Cortex of kidney (tissue), 1 donor: ENCODE data around the gene CCDC154.

Experiments
- DNase-seq: peaks from one replicate; lab custom pipeline; 2025; lab: John Stamatoyannopoulos, UW

Gene CCDC154

DNA sequence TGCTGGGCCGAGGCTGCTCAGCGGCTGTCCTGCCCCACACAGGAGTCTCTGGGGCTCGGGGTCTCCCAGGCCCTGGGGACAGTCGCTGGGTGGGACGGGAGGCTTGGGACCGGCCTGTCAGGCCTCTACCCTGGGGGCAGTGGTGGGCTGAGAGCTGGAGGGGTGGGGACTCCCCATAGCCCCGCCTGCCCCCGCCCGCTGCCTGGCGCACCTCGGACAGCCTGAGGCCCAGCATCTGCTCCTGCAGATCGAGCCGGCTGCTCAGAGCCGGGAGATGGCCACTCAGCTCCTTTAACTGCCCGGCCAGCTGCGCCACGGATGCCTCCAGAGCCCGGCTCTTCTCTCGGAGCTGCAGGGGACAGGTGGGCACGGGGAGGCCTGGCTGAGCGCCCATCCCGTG is 6.8 kb downstream of the CCDC154 start:
- DNase-seq: no peak

DNA sequence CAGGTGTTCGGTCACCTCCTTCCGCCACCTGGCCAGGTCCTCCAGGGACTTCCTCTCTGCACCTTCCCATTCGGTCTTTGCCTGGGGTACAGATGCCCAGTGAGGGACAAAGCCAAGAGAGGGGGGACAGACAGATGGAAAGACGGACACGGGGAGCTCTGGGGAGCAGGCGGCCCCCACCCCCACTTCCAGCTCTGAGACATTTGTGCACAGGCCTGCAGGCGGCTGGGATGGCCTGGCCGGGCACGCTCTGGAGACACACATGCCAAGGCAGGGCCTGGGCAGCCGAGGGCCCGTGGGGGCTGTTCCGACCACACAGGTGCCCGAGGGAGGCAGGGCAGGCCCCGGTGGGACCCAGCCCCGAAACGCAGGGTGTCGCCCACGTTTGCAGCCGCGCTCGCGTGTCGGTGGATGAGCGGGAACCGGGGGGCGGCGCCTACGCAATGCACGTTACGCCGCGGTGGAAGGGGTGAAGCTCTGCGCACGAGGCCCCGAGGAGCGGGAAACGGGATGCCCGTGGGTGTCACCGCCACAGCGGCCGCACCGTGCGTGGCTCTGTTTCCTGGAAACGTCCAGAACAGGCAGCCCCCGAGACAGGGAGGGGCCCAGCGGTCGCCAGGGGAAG is 7.5 kb downstream of the CCDC154 start:
- no peak for DNase-seq

DNA sequence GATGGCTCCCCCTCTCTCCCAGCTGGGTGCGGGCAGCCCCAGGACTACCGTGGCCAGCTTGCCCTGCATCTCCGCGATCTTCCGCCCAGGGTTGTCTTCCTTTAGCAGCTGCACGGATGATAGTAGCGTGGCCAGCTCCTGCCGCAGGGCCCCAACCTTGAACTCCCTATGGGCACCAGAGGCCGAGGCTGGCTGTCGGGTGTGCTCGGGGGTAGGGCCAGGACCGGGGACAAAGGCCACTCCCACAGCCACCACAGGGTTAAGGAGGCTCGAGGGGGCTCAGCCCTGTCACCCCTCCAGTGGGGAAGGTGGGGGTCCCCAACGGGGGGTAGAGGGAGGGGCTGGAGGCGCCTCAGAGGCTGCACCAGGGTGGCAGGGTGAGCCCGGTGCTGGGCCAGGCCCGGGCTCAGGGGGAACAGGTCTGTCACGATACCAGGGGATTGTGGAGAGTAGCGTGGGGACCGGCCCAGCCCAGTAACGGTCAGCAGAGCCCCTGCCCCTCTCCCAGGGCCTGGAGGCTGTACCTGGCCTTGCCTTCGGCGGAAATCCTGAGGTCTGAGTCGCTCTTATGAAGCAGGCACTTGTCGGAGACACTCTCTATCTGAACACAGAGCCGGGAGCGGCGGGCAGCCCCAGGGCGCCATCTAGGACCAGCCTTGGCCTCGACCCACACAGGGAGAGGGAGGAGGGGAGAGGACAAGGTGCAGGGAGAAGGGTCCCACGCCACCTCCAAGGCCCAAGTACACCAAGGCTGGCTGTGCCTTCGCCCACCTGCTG is 8.2 kb downstream of the CCDC154 start:
- no peak for DNase-seq

DNA sequence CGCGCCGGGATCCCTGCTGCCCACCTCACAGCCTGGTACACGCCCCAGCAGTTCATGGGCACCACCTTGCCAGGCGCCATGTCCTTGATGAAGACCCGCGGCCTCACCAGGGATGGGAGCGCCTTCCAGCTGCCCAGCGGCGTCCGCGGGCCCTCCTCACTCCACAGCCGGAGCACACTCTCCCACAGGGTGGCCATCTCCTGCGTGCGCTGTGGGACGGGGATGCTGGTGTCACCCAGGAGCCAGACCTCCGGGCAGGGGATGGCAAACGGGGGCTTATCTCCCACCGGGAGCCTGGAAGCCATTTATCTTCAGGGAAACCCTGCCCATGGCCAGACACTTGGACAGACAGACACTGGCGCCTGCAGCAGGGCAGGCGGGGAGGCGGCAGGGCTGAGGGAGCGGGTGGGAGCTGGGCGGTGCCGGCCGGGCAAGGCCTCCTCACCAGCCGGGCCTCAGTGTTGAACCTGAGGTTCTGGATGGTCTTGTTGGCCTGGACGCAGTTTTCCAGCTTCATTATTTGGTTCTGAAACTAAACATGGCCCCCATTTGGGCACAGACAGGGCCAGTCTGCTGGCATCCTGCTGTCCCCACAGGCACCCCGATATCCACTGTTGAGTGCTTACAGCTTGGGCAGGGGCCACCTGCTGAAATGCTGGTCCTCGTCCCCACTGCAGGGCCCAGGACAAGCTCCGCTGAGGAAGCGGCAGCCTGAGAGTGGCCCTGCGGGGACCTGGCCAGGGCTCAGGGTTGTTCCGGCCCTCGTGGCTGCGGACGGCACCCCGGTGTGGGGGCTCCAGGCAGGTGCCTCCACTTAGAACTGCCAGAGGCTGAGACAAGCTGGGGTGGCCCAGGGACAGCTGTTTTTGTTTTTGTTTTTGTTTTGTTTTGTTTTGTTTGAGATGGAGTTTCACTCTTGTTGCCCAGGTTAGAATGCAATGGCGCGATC is 9.4 kb downstream of the CCDC154 start:
- DNase-seq: no peak

DNA sequence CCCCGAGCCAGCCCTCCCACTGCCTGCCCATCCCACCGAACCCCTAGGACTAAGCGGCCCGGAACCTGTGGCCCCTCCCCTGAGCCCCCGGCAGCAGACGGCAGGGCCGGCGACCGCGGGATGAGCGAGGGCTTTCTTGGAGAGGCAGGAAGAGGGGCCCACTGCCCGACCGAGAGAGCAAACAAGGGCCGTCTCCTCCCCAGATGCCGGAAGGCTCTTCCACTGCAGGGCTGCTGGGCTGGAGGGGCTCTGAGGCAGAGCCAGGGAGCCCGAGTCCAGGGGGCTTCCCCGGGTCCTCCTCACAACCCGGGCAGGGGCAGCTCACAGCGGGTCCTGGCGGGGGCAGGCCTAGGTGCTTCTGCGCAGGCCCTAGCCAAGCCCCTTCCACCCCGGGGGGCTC is 10.6 kb downstream of the CCDC154 start:
- no peak for DNase-seq

DNA sequence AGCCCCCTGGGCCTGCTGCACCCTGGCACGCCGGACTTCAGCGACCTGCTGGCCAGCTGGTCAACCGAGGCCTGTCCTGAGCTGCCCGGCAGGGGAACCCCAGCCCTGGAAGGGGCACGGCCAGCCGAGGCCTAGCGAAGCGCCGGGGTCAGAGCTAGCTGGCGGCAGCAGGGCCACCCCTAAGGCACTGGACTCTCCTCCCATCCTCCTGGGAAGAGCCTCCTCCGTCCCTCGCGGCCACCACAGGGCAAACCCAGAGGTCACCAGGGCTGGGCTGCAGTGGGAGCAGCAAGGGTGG is 11.1 kb downstream of the CCDC154 start:
- no peak for DNase-seq

DNA sequence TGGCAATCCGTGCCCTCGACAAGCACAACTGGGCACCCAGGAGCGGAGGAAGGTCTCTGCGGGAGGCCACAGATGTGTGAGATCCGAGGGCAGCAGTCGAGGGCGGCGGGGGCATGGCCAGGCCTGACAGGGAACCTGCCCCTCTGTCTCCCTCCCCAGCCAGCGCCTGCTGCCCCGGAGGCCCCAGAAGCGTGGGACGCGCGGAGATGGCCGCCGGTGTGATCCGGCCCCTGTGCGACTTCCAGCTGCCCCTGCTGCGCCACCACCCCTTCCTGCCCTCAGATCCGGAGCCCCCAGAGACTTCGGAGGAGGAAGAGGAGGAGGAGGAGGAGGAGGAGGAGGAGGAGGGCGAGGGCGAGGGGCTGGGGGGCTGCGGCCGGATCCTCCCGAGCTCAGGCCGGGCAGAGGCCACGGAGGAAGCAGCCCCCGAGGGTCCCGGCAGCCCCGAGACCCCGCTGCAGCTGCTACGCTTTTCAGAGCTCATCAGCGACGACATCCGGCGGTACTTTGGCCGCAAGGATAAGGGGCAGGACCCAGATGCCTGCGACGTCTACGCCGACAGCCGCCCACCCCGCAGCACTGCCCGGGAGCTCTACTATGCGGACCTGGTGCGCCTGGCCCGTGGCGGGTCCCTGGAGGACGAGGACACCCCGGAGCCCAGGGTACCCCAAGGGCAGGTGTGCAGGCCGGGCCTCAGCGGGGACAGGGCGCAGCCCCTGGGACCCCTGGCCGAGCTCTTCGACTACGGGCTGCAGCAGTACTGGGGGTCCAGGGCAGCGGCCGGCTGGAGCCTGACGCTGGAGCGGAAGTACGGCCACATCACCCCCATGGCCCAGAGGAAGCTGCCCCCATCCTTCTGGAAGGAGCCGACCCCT is 11.7 kb downstream of the CCDC154 start:
- DNase-seq: no peak

DNA sequence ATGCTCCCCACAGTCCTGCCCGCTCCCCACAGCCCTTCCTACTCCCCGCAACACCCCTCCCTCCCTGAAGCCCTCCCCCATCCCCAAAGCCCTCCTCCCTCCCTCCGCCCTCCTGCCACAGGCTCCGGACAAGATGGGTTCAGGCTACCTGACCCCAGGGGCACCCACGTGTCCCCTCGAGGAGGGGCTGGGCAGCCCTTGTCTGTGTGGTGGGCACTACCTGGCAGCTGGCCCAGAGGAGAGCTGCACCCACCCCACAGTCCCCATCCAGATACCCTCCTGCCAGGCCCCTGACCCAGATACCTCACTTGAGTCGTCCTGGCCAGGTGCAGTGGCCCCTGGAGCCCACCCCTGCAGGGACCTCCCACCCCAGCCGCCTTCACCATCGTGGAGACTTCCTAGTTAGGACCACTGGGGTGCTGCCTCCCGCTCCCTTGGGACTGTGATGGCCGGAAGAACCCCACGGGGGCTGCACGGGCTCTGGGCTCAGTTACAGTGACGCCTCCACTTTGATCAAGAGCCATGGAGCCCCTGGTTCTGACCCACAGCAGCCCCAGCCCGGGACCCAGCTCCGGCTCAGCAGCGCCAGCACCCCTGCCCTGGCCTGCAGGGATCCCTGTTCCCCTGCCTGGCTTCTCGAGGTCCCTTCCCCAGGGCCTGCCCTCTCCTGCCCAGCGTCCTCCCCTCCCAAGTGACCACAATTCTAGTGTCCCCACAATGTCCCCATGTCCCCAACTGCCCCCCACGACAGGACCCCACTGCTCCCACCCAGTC is 12.7 kb downstream of the CCDC154 start:
- no peak for DNase-seq

DNA sequence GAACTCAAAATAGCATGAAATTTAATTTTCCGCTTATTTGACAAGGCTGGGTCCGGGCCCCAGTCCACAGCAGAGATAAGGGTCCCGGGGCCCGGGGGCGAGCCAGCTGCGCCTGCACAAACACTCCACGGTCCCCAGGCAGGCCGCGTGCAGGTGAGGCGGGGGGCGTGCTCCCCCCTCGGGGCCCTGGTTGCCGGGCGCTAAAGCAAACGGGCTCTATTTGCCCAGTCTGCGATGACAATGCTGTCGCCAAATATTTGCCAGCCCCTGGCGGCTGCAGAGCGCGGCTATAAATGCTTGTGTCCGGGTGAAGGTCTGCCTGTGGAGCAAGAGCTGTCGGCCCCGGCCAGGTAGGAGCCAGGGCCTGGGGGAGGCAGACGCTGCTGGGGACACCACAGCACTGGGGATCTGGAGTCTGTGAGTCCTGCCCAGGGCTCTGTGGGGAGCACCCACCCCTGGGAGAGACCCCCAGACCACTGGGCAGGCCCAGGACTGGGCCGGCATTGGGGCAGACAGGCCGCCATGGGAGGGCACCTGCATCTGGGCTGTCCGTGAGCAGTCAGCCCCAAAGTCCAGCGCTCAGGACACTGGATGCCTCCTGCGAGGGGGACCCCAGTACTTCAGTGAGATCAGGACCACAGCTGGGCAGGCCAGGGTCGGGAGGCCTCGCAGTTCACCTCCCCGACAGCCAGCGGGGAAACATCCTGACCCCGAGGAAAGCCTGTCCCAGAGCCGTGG is 13.4 kb downstream of the CCDC154 start, which contains the start of gene PERCC1:
Gene PERCC1, plus strand, starts transcription at position 320 of the 738 bp plus-strand sequence. CDS start 1,516 bp downstream, outside the sequence.
- no peak for DNase-seq

DNA sequence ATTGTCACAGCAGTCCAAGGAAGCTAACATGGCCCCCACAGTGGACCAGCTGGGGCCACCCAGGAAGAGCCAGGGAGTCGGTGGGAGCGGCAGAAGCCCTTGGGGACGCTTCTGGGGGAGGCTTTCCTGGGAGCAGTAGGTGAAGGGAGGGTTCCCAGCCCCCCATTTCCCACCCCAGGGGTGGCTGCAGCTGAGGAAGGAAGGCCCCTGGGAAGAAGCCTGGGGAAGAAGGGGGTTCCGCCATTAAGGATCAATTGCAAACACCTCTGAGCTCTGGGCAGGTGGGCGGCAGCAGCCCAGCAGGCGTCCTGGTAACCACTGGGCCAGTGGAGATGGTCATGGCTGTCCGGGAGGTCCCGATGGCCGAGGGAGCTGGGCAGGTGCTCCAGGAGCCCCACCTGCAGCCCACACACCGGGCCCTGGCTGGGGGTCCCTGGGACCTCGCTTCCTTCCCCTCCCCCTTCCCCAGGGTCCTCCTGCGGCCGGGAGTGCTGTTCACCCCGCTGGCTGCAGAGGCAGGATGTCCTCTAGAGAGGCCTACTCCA is 14.1 kb downstream of the CCDC154 start:
- DNase-seq: no peak

DNA sequence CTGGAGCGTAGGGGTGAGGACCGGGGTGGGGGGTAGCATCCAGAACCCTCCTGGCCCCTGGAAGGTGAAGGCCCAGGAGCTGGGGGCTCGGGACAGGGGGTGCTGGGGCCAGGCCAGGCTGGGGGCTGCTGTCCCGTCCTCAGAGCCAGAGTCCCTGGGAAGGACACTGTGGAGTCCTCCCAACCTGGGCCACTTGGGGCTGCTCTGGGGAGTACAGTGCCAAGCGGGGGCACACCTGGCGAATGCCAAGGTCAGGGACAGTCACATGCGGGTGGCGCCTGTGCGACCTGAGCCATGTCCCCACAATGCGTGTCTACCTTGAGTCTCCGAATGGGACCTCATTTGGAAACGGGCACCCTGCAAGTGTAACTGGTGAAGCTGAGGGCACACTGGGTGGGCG is 14.7 kb downstream of the CCDC154 start:
- DNase-seq: no peak

DNA sequence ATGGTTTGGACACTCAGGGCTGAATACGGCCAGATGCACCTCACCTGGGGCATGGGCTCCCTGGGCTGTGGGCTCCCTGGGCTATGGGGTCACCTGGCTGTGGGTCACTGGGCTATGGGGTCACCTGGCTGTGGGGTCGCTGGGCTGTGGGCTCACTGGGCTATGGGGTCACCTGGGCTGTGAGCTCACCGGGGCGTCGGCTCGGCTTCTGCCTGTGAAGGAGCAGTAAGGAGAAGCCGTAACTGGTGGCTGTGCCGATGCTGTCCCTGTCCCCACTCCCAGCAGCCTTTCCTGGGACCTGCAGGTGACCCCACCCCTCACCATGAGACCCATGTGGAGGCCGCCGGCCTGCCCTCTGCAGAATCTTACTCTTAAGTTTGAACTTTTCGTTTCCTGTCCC is 15.3 kb downstream of the CCDC154 start:
- no peak for DNase-seq

DNA sequence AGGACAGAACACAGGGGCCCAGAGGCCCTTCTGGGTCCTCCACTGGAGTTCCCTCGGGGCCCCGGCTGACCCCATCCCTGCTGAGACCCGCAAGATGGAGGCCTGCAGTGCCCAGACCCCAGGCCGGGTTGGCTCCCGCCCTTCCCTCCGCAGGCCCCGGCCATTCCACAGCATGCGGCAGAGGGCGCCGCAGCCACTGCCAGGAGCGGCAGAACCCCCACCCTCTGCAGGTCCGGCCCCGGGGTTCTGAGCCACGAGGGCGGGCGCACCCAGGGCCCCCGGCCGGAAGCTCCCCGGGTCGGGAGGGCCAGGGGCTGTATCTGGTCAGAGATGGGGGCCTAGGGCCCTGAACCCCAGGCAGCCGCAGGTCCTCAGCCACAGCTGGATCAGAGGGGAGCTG is 15.8 kb downstream of the CCDC154 start:
- DNase-seq: no peak

DNA sequence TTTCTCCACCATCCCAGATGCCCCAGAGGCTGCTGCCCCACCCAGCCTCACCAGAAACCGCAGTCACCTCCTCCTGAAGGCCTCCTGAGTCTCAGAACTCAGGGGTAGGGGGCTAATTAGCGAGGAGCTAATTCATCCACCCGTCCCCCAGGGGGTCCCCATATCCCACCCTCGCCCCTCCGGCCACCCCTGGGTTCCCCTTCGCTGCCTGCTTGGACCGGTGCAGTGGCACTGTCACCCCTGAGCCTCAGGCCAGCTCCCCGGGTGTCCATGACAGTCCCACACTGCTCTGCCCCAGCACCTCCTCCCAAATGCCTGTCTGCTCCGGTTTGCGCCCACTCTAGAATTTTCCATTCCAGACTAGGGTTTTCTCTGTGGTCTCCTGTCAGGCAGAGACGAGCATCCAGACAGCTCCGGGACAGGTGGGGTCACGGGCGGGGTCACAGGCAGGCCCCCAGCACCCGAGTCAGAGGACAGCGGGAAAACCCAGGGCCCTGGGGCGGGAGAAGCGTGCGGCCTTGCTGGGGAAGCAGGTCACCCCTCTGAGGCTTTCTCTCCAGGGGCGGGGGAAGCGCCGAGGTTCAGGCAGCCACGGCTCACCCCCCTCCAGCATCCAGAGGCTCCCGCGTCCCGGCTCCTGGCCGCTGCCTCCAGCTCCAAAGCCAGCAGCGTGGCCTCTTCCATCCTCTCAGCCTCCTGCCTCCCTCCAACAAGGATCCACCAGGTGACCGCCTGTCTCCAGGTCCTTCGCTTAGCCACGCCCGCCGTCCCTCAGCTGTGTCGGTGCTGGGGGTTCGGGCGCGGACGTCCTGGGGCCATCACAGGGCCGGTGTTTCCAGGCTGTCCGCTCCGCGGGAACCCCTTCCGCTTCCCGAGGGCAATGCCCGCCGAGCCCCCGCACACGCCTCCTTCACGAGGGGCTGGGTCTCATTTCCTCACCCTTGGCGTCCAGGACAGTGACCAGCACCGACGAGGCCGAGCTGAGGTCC is 16.6 kb downstream of the CCDC154 start:
- DNase-seq: no peak

DNA sequence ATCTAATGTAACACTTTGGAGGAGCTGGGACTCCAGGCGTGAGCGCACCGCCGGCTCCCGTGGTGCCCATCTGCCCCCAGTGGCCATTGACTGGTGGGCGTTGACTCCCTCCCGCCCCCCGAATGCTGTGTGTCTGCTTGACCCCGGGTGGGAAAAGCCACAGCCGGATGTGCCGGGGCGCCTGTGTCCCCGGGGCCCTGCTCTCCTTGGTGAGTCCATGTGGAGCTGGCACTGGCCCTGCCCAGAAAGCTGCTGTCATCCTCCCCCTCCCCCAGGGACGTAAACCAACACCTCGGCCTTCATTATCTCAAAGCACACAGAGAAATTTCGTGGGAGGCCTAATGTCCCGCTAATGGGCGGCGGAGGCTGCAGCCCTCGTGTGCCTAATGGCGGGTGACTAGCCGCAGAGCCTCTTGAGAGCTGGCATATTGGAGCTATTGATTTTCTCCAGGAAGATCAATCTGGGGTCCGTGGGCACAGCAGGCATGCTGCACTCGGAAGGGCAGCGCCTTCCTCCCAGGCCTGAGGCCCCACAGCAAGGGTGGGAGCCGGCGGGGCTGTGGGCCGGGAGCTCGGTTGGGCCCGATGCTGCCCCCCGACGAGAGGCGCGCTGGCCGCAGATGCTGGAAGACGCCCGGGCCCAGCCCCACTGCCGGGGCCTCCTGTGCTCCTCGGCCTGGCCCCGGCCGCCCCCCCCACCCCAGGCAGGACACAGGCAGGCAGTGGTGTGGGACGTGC is 17.5 kb downstream of the CCDC154 start:
- no peak for DNase-seq

DNA sequence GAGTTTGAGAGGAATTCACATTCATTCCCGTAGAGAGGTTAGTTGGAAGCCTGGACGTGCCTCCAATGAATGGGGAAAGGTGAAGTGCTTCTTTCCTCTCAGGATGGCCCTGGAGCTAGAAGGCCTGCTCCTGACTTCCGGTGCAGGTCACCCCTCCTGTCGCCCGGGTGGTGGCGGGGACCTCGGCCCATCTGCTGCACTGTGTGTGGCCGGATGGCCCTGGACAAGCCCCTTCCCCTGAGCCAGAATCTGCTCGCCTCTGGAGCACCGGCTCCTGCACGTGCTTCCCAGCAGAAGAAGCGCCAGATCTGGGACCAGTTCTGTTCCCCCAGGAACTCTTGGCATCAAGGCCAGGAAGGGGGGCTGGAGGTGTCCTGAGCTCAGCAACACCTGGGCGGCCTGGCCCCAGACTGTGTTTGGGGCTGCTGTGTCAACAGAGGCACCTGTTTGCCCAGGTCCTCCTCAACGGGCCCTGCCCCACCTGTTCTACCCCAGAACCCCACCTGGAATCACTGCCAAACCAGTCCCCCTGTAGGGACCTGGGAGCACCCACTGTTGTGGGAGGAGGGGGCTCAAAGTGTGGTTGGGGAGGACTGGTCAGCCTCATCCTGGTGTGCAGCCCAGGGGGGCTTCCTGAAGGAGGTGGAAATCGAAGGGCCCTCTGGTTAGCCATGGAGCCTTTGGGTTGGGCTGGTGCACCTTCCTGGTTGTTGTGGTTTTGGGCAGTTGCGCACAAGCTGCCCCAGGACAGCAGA is 18.6 kb downstream of the CCDC154 start:
- DNase-seq: no peak

DNA sequence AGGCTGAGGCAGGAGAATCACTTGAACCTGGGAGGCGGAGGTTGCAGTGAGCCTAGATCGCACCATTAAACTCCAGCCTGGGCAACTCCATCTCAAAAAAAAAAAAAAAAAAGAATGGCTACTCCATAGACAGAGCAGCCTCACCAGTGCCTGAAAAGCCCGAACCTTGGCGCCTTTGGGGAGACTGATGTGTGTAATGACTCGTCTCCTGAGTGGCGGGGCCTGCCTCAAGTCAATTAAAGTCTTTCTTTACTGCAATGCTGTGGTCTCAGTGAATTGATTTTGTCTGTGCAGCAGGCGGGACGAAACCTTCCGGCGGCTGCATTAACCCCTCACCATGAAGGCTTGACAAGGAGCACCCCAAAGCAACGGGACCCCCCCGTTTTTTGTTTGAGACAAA is 20.3 kb downstream of the CCDC154 start:
- no peak for DNase-seq
